NCI-H128 (cell line): ENCODE data around the gene OAS1.

ENCODE experiments used
- DNase-seq: peaks from one replicate; lab custom pipeline; 2025; ENCODE audit not compliant: unreplicated experiment; lab: John Stamatoyannopoulos, UW

OAS1 gene

GRCh38 chr12:112964067-112964670 lies 57.4 kb downstream of the OAS1 start:
- no peak for DNase-seq

GRCh38 chr12:112964915-112965314 lies 58.2 kb downstream of the OAS1 start:
- DNase-seq: no peak

GRCh38 chr12:112965643-112966042 lies 58.9 kb downstream of the OAS1 start:
- DNase-seq: no peak

- no peak for DNase-seq
Observed at GRCh38 chr12:112967306-112967705, 60.5 kb downstream of the OAS1 start.

GRCh38 chr12:112967858-112968257 lies 61.1 kb downstream of the OAS1 start:
- DNase-seq: no peak
